ENCODE data around the gene MRPS25.

The MRPS25 gene

DNA sequence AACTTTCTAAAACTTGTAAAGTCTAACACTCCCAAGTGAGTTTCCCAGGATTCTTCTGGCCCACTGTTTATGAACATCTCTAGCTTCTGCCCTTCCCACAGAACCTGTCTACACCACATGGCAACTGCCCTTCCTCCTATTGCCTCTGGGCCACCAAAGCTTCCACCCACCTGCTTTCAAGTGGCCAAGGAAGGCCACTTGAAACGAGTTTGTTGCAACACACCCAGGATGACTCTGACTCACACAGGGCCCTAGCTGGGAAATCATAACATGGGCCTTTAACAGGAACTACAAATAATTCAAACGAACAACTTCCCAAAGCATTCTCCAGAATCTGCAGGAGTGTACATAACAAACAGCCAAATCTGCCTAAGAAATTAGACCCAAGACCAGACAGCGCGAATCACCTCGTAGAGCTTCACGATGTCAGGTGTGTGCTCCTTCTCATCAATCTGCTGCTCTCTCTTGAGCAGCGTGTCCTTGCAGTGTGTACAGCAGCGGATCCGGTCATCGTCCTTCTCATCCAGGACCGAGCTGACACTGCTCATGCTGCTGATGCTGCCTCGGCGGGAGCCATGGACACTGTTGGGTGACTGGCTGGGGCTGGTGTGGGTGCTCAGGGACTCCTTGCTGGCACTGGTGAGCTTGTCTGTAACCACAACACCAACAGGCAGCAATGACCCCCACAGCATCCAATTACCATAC lies 17.0 kb upstream of the MRPS25 start:
- no peak for DNase-seq

DNA sequence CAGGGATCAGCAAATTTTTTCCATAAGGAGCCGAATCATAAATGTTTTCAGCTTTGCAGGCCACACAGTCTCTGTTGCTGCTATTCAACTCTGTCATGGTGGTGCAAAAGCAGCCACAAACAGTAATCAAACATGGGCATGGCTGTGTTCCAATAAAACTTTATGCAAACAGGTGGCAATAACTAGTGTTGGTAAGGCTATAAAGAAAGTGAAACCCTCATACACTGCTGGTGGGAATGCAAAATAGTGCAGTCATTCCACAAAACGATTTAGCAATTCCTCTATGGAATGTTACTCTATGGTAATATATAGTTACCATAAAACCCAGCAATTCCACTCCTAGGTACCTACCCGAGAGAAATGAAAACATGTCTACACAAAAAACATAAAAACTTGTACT lies 14.0 kb upstream of the MRPS25 start:
- DNase-seq = no peak

DNA sequence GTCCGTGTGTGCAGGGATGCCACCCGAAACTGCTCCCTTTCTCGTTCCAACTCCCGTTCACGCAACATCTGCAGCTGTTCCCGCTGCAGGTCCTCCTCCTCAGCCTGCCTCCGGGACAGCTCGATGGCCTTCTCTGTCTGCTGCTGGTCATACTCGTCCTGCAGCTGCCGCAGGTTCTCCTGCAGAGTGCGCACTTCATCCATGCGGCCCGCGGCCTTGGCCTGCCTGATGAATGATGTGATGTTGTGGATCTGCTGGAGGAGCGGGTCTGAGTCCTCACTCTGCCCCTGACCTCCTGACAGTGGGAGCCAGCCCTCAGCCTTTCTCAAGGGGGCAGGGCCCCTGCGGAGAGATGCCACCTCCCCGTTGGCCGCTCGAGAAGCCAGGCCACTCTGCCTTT lies 9.4 kb upstream of the MRPS25 start:
- DNase-seq = no peak

DNA sequence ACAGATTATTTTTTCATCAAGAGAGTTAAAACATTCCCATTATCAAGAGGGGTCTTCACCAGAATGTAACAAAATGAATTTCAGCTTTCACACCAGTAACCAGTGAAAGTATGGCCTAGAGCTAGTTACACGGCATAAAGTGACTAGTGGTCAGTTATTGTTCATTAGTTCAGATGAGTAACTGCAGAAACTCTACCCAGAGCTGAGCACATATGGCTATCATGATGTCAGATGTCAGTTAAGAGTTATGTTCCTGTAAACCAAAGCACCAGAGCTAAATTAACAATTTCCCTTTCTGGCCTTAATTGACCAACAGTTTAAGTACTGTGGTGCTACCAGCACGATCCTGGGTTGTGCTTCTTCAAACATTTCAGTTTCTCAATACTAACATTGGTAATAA lies 6.6 kb upstream of the MRPS25 start:
- DNase-seq = no peak

DNA sequence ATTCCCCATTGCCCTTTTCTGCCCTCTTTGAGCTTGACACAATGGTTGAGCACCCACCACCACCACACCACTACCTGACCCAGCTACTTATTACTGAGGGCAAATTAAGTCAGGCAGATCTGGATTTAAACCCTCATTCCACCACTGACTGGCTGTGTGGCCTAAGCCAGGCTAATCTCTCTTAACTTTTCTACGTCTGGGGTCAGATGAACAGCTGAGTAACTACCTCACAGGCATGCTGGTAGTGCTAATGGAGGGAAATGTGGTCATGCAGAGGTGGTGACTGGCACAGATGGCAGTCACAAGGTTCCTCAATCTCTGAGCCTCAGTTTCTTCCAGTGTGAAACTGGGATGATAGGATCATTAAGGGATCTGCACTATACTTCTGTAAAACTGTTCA lies 4.3 kb upstream of the MRPS25 start:
- DNase-seq = no peak

DNA sequence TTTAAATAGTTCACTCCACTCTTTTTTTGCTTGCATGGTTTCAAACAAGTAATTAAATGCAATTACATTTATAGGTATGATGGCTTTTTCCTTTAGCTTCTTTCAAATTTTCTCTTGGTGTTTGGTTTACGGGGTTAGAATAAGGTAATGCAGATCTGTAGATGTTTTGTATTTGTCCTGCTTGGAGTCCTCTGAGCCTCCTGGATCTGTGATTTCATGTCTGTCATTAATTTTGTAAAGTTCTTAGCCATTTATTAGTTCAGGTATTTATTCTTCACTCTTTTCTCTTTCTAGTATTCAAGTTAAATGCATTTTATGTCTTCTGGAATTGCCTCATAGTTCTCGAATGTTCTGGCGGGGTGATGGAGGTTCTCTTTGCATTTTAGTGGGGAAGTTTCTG lies 1.4 kb upstream of the MRPS25 start:
- no peak for DNase-seq

DNA sequence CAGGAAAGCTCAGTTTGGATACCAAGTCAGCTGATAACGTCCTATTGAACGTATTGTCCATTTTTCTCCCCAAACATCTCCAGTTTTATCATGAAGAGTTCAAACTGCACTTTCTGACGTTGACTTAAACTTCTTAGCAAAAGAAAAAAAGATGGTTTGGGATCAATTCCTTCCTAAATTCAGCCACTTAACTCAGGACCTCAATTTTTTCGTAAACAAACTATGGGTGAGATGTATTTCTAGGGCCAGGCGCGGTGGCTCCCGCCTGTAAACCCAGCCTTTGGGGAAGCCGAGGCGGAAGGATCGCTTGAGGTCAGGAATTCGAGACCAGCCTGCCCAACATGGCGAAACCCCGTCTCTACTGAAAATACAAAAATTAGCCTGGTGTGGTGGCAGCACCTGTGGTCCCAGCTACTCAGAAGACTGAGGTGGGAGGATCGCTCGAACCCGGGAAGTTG lies 464 bp upstream of the MRPS25 start:
- DNase-seq = no peak

DNA sequence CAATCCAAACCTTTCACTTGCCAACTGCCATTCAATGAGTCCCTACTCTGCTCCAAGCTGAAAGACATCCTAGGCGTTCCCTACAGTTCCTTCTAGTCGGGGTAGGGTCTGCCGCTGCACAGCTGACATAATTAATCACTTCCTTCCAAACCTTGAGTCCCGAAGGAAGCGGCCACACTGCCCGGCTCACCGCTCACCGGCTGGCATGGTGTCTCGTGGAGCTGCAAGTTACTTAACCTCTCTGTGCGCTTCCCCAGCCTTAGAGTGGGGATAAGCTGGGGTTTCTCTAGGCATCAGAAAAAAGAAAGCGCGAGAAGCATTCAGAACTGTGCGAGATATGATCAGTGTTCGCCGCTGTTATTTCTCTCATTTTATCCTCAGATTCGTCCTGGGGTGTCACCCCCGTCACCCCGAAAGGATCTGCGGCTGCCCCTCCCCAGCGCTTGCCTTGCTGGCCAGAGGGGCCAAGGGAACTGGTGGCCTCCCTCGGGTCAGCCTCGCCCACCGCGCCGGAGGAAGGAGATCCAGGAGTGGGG lies 748 bp downstream of the MRPS25 start:
- peak; percentile 14 for DNase-seq

DNA sequence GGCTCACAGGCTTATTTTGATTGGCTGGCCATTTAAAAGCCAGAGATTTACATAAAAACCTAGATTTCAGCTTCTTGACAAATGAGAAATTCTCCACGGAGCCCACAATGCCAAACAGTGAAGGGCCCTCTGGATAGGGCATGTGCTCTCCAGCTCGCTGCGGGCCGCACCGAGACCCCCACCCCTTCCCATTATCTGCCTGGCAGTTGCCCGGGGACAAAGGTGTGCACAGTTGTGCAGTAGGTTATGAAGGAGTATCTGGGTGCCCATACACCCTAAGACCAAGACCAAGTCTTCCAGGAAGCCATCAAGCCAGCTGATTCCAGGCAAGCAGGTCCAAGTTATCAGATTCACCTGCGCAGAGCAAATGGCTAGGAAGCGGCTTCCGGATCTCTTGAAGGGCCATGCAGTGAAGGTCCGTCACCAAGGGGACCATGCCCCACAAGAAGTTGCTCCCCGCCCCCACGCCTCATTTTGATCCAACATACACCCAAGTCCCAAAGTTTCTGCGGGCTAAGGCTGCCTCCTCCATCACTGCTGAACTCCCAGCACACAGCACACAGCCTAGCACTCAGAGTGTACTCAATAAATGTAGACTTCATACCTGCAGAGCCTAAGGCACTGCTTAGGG lies 1.3 kb downstream of the MRPS25 start:
- DNase-seq = no peak

DNA sequence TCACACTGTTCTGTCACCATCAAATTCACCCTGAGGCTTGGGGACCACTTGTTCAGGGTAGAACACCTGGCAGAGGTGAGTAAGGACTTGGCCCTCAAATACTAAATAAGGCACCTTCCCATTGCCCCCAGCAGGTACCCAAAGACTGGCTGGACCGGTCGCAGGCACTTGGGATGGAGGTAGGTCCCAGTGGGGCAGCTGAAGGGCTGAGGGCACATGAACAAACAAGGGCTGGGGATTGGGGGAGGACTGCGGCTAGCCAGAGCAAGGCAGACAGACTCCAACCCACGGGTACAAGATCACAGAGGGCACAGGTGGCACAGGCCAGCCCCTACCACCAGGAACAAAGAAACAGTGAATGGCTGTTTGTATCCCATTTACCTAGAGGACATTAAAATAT lies 1.9 kb downstream of the MRPS25 start:
- DNase-seq = no peak

DNA sequence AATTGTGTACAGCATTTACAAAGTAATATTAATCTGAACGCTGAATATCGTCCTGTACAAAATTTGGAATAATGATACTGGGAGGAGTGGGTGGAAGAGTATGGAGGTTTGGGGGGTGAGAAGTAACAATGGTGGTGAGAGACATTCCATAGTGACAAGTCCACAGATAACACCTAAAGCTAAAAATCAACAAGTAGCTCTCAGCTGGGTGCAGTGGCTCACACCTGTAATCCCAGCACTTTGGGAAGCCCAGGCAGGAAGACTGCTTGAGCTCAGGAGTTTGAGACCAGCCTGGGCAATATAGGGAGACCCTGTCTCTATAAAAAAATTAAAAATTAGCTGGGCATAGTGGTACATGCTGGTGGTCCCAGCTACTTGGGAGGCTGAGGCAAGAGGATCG lies 5.1 kb downstream of the MRPS25 start:
- DNase-seq = no peak

DNA sequence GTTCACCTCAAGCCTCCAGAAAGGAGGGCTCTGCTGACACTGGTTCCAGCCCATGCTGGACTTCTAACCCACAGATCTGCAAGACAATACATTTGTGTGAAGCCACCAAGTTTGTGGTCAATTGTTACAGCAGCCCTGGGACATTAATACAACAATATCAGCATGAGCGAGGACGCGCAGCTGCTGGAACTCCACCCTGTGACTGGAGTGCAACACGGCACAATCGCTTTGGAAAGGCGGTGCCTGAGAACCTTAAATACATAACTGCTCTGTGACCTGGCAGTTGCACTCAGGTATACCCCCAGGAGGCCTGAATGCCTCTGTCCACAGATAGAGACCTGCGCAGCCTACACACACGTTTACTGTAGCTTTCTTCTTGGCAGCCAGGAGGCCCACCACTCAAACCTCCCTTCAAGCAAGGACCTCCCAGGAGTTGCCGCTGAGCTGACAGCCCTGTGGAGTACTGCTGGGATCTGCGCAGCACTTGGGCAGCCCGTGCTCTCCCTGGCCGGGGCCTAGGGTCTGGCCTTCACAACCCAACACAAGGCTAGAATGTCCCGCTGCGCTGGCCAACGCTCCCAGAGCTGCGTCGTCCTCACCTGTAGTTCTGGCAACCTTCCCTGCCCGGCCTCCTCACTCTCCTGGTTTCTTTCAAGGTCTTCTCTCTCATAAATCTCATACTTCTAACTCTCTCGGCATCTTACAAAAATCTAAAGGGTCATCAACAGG lies 8.3 kb downstream of the MRPS25 start:
- no peak for DNase-seq

DNA sequence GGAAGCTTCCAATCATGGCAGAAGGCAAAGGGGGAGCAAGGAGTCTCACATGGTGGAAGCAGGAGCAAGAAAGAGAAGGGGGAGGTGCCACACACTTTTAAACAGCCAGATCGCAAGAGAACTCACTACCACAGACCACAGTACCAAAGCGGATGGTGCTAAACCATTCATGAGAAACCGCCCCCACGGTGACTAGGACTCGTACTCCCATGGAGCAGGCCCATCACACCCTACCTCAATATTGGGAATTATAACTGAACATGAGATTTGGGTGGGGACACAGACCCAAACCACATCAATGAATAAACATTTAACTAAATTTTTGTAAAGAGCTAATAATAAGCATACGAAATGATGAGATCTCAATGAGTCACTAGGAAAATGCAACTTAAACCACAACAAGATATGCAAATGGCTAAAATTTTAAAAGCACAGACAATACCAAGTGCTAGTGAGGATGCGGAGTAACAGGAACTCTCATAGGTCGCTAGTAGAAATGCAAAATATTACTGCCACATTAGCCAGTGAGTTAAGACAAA lies 10.0 kb downstream of the MRPS25 start:
- DNase-seq = peak; percentile 82

DNA sequence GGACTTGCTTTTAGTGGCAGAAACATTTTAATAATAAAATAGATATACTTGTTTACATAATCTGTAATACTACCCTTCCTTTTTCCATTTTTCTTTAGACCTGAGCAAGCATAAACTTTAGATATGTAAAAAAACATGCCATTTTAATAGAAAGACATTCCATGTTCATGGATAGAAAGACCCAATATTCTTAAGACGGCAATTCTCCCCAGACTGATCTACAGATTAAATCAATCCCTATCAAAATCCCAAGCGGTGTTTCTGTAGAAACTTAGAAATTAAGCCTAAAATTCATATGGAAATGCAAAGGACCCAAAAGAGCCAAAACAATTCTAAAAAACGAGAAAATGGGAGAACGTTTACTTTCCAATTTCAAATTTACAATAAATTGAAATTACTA lies 11.6 kb downstream of the MRPS25 start:
- DNase-seq = no peak

DNA sequence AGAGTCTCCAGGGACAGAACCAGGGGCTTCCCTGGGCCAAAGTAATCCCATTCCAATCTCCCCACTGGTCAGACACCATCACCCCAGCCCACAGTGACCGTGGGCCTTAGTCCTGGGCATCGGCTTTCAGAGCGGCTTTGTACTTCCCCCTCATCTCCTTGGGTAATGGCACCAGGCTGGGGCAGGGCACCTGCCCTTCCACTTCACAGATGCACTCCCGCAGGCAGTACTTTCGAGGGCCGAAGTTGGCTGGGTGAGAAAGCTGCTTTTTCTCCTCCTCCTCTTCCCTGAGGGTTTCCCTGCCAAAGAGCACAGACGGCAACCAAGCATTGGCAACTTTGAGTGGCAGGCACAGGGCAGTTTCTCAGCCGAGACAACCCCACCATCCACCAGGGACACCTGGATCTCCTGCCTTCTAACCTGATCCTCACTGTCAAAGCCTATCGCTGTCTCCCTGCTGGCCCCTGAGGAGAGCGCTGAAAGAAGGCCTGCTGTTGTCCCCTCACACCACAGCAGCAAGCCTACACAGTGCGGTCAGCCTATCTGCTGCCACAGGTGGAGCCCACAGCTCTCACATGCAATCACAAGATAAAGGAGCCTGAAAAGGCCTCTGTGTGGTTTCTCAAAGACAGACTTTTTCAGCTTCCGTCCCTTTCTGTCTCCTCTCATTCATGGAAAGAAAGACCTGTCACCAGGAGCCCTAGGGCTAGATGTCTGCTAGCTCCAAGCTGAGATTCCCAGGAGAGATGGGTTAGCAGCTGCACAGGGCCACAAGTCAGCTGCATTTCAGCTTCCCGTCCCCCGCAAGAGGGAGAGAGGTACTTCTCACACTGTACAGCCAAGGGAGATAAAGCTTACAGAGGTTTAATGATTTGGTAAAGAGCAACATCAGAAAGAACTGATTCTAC lies 12.5 kb downstream of the MRPS25 start:
- DNase-seq = no peak

DNA sequence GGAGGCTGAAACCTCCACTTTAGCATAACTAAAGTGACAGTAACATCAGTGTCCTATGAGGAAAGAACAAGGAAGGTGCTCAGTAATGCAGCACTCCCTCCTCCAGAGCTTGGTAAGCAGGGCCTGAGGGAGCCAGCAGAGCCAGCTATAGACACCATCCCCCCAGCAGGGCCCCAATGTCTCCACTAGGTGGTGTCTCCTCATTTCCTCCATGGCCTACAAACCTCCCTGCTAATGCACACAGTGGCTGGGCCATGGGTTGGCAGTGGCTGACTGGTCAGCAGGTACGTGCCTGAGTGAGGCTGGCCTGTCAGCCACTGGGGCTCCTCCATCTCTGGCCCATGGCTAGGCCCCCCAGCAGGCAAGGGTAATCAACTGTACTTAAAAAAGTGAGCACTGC lies 13.6 kb downstream of the MRPS25 start:
- peak; percentile 50 for DNase-seq

DNA sequence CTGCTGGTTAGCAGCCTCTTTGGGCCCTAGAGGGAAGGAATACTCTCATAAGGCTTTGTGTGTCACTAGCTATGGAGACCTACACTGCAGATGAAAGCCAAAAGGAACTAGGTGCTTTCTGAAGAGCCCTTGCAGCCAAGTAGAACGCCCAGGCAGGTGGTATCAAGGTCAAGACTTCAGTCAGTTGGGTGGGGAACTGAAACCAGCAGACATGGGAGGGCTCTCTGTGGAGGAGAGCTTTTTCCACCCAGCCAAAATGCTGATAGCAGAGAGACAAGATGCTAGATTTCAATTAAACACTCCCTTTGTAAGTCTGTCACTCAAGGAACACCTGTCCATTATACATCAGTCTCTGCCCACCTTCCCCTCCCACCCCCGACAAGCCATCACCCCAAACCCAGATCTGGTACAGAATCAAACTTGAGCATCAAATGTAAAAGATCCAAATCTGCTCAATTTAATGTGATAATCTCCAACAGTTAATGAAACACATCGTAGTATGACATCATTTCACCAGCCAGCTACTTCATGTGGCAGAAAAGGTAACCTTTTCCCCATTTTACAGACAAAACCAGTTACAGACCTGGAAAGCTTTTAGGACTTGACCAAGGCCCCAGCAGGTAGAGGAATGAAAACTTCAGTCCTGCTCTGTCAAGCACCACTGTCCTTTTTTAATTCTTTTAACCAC lies 14.6 kb downstream of the MRPS25 start:
- DNase-seq = no peak

DNA sequence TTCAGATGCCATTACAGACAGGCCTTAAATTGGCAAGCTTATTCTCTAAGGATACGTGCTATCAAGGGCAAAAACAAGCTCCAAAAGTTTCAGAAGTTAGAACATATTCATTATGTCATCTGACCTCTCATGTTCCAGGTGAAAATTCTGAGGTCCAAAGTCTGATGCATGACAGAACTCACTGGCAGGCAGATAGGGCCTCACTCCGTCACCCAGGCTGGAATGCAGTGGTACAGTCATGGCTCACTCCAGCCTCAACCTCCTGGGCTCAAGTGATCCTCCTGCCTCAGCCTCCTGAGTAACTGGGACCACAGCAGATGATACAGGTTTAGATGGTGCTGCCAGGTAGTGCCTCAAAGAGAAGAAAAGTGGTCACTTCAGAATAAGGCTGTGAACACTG lies 15.5 kb downstream of the MRPS25 start:
- DNase-seq = no peak

DNA sequence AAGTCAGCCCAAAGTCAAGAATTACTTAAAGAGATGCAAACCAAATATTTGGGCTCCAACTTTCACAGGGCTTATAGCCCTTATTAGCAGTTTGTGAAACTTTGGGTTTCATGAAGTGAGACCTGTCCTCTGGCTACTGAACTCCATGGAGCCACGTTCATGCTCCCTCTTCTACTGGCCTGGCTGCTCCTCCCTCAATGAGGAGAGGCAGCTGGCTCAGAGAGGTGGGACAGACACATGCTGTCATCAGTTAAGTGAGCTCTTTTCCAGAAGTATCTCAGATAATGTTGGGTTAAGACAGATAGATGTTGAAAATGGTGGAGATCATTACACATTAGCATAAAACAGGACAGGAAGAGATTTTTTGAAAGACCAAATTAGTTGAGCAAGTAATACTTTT lies 19.4 kb downstream of the MRPS25 start:
- DNase-seq = no peak

DNA sequence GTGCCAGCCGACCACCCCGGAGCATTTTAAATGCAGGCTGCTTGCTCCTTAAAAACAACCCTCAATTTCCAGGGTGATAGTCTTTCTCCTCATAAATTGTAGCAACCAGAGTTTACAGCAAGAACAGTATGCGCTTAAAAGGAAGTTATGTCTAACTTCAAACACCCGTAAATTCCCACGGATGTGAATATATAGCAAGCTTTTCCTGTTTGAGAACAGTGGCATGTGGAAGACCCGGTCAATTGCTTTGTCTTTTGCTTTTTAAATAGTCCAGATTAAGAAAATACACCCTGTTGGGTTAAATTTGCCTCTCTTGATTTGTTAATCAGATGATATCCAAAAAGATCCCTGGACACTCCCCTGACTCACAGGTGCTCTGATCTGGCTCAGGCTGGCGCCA lies 20.8 kb downstream of the MRPS25 start:
- no peak for DNase-seq

DNA sequence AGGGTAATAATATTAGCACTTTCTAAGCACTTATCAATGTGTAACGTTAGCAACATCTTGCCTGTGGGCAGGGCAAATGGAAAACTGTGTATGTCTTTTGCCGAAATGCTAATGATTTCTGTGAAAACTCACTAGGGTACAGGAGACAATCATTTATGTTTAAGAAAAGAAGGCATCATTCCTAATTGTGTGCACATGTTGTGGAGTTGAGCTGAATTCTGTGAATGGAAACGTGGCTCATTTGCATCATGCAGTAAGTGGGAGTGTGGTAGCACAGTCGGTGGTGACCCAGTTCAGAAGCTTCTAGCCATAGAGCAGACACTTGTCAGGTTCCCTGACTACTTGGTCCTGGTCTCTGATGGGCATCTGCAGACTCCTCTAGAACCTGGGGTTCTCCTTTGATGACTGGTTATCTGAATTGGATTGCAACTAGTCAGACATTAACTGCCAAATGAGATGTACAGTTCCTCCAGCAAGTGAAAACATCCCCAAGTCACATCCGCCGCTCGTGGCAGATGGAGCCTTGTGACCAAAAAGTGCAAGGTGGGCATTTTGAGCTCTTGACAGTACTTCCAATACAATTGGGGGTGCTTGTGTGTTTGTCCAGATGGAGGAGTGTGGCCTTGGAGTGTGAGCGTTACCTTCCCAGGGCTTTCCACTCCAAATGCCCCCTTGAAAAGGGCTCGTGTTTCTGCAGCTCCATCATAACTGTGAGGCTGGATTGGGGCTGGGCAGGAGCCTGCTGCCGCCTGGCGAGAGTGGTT lies 21.5 kb downstream of the MRPS25 start:
- DNase-seq = no peak

Measured in stimulated activated CD4-positive, alpha-beta T cell treated with anti-CD3 and anti-CD28 coated beads, Interleukin-4, amount 100 ng/mL, for 24 hours (primary cell).